PC-3 (cell line): ENCODE measurements around the gene AZI2. TPM values are rescaled to one million over a fixed set of nuclear protein-coding genes. Genes with fewer than 3 reads are reported as not detected.

Experiments
- ATAC-seq: fragments of 200-7000 bp; cut with Tn5 transposase; 2 replicates; pipeline ENCODE4 v1.9.1; 2020; ENCODE audit warnings: mild to moderate bottlenecking, moderate library complexity
- BruUV-seq: library from RNA; stranded (reverse); fragments of 400-500 nt; replicated peaks from 2 replicates; lab custom pipeline; 2021; lab: Mats Ljungman, UMichigan
- CTCF ChIA-PET: fragments of 300-600 bp; sonication (Branson Sonifier 250); formaldehyde crosslinking; loops from one replicate; lab custom pipeline; 2022; ENCODE audit warnings: antibody characterized with exemption; lab: Charles Lee
- POLR2A ChIA-PET: fragments of 300-600 bp; sonication (Branson Sonifier 250); formaldehyde crosslinking; loops from one replicate; lab custom pipeline; 2022; ENCODE audit warnings: antibody characterized with exemption; ENCODE audit not compliant: unreplicated experiment; lab: Charles Lee
- DNase-seq: peaks from one replicate; pipeline ENCODE4 v3.0.0-alpha.2; 2015
- H2AFZ ChIP-seq: fragments of 300-600 bp; sonication (generic); 2 replicates; pipeline ENCODE4 v1.6.0; 2016; ENCODE audit warnings: antibody characterized with exemption, low read length
- H3F3A ChIP-seq: fragments of 300-600 bp; sonication (generic); one replicate; pipeline ENCODE4 v1.6.0; 2017; ENCODE audit warnings: antibody characterized with exemption, low read length, control low read depth, mild to moderate bottlenecking; ENCODE audit not compliant: unreplicated experiment
- H3K27ac ChIP-seq: fragments of 300-600 bp; sonication (generic); 2 replicates; pipeline ENCODE4 v1.5.1; 2016; ENCODE audit warnings: mild to moderate bottlenecking, low read length
- H3K27me3 ChIP-seq: fragments of 300-600 bp; sonication (generic); 2 replicates; pipeline ENCODE4 v1.6.1; 2016; ENCODE audit warnings: low read length, mixed read lengths
- H3K36me3 ChIP-seq: fragments of 300-600 bp; sonication (generic); 2 replicates; pipeline ENCODE4 v1.6.1; 2016; ENCODE audit warnings: low read depth, mixed run types, low read length, mixed read lengths
- H3K4me1 ChIP-seq: fragments of 300-600 bp; sonication (generic); 2 replicates; pipeline ENCODE4 v1.5.1; 2016; ENCODE audit warnings: low read length; ENCODE audit not compliant: insufficient read depth
- H3K4me2 ChIP-seq: fragments of 300-600 bp; sonication (generic); 2 replicates; pipeline ENCODE4 v1.6.0; 2016; ENCODE audit warnings: low read length
- H3K4me3 ChIP-seq: fragments of 300-600 bp; sonication (generic); 2 replicates; pipeline ENCODE4 v1.5.1; 2016; ENCODE audit warnings: mild to moderate bottlenecking, low read length, mixed read lengths
- H3K79me2 ChIP-seq: fragments of 300-600 bp; sonication (generic); 2 replicates; pipeline ENCODE4 v1.6.1; 2017; ENCODE audit warnings: low read length, mixed read lengths
- H3K9ac ChIP-seq: fragments of 300-600 bp; sonication (generic); 2 replicates; pipeline ENCODE4 v1.6.0; 2016; ENCODE audit warnings: mild to moderate bottlenecking, low read length
- H3K9me2 ChIP-seq: fragments of 300-600 bp; sonication (generic); replicated peaks from 2 replicates; pipeline ENCODE4 v1.6.1; 2016; ENCODE audit warnings: mixed run types, low read length, mixed read lengths
- H3K9me3 ChIP-seq: fragments of 300-600 bp; sonication (generic); 2 replicates; pipeline ENCODE4 v1.6.1; 2016; ENCODE audit warnings: low read length, mixed read lengths
- H4K20me1 ChIP-seq: fragments of 300-600 bp; sonication (generic); 2 replicates; pipeline ENCODE4 v1.6.1; 2016; ENCODE audit warnings: low read length, mixed read lengths
- EZH2 ChIP-seq: fragments of 300-600 bp; sonication (generic); IDR thresholded peaks from one replicate; pipeline ENCODE4 v1.6.1; 2017; ENCODE audit warnings: antibody characterized with exemption, mild to moderate bottlenecking, low read length; ENCODE audit not compliant: unreplicated experiment
- EZH2phosphoT487 ChIP-seq: fragments of 300-600 bp; sonication (generic); IDR thresholded peaks from 2 replicates; pipeline ENCODE4 v1.6.1; 2018; ENCODE audit warnings: mild to moderate bottlenecking, antibody characterized with exemption, low read length, borderline replicate concordance
- intact Hi-C: fragments of 100-400 bp; cut with micrococcal nuclease; formaldehyde crosslinking; loops from 2 replicates; pipeline ENCODE4 v1.9.0; 2023
- total RNA-seq: library from RNA; depleted of rRNA; stranded (reverse); fragments of >200 nt; gene quantifications from 2 replicates; pipeline ENCODE4 v1.2.3, GENCODE V29; 2014
- TF ChIP-seq, protein P1 (sequence below): fragments of 300-600 bp; sonication (generic); conservative IDR thresholded peaks from 2 replicates; pipeline ENCODE4 v1.5.1; 2017; ENCODE audit warnings: antibody characterized with exemption, low read depth, mild to moderate bottlenecking, low read length

AZI2 gene
- total RNA-seq, 1 experiment from 2014 or later: 40.4 TPM

DNA sequence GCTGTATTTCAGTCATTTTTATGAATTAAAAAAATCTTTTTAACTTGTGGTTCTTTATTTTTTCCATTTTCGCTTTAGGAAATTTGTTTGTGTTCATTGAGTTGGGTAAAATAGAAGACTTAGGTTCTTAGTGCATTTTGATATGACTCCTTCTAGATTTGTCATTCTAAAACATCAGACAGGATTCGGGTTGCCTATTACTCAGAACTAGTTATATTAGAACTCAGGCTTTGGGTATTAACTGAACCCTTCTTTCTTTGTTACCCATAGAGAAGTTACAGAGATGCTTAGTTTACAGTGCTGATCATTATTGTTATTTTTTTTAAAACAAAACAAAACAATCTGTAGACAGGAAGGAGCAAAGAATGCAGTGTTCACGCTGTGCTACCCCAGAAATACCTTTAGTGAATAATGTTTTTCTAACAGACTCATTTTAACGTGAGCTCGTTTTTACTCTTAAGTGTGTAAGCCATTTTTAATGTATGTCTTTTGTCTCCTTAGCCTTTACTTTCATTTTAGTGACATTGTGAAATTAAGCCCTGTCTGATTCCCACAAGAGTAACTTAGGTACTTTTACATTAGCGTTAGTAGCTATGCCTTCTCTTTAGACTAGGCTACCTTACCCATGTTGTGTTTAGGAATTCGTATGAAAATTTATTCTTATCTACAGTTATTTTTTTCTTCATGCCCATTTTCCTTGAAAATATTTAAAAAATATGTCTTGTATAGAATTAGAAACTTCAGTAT is 53.8 kb downstream of the AZI2 start:
- Histone ChIP-seq H3K9me3 (no peaks in the 10 kb centered on the region), H3K9ac (no peak overlapping the region), H3K4me3 (no peak overlapping the region), H3K4me1 (no peaks in the 10 kb centered on the region), H2AFZ (no peak overlapping the region), H3K79me2 (no peaks in the 10 kb centered on the region), H4K20me1 (no peaks in the 10 kb centered on the region), H3K27me3 (no peaks in the 10 kb centered on the region), H3F3A (no peaks in the 10 kb centered on the region), H3K27ac (no peak overlapping the region), H3K4me2 (no peak overlapping the region), H3K9me2 (no peaks in the 10 kb centered on the region), H3K36me3 (peaks cover 10% of the 10 kb centered on the region)
- ChIA-PET CTCF (no interaction called here), POLR2A (no interaction called here)
- ATAC-seq (no peak), DNase-seq (no peak)
- intact Hi-C loops: no loop called here
- no peak for TF ChIP-seq EZH2phosphoT487
- no peak for TF ChIP-seq EZH2
- TF ChIP-seq, protein P1, sequence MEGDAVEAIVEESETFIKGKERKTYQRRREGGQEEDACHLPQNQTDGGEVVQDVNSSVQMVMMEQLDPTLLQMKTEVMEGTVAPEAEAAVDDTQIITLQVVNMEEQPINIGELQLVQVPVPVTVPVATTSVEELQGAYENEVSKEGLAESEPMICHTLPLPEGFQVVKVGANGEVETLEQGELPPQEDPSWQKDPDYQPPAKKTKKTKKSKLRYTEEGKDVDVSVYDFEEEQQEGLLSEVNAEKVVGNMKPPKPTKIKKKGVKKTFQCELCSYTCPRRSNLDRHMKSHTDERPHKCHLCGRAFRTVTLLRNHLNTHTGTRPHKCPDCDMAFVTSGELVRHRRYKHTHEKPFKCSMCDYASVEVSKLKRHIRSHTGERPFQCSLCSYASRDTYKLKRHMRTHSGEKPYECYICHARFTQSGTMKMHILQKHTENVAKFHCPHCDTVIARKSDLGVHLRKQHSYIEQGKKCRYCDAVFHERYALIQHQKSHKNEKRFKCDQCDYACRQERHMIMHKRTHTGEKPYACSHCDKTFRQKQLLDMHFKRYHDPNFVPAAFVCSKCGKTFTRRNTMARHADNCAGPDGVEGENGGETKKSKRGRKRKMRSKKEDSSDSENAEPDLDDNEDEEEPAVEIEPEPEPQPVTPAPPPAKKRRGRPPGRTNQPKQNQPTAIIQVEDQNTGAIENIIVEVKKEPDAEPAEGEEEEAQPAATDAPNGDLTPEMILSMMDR: no peak
- BruUV-seq: no TSS peak

DNA sequence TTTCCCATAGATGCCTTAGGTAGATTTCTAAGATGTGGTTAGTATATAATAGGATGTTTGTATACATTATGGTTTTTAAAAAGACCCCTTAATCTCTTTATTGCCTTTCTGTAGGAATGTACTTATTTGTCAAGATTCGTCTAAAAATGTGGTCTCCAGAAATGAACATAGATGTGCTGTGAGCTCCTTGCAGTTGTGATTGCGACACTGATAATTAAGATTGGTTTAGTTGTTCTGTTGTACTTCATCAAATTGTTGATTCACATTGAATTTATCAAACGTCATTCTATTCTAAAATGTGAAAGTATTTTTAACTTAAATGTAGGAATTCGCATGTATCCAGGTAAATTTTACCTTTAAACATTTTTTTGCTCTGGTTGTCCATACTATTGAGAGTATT is 56.0 kb downstream of the AZI2 start:
- no peak overlapping the region for H3K4me2 ChIP-seq
- no peaks in the 10 kb centered on the region for H3K27me3 ChIP-seq
- no peaks in the 10 kb centered on the region for H4K20me1 ChIP-seq
- no peaks in the 10 kb centered on the region for H3F3A ChIP-seq
- H3K9me2 ChIP-seq: no peaks in the 10 kb centered on the region
- POLR2A ChIA-PET: no interaction called here
- no peaks in the 10 kb centered on the region for H3K4me1 ChIP-seq
- intact Hi-C loops: no loop called here
- no peaks in the 10 kb centered on the region for H3K9me3 ChIP-seq
- ATAC-seq: no peak
- H3K27ac ChIP-seq: no peak overlapping the region
- H2AFZ ChIP-seq: no peak overlapping the region
- no peak overlapping the region for H3K4me3 ChIP-seq
- H3K36me3 ChIP-seq: peaks cover 10% of the 10 kb centered on the region
- TF ChIP-seq EZH2 (no peak), EZH2phosphoT487 (no peak)
- TF ChIP-seq, protein P1: no peak
- no peak for DNase-seq
- no peak overlapping the region for H3K9ac ChIP-seq
- BruUV-seq: no TSS peak
- no peaks in the 10 kb centered on the region for H3K79me2 ChIP-seq
- CTCF ChIA-PET: no interaction called here

DNA sequence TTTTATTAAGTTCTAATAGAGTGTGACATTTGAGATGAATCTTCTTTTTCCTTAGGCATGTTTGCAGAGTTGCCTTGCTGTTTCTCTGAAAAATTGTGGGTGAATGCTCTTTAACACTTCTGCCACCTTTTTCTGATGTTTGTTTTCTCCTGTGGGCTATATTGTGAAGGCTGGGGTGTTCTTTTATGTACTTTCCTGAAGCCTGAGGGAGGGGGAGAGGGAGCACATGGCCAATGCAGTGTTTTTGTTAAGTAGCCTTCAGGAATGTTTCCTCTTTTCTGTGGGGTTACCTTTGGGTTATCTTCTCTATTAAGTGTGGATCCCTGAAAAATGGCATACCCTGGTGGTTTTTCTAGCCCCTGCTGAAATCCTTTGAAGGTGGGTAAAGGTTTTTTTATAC is 57.0 kb downstream of the AZI2 start:
- Histone ChIP-seq H4K20me1 (no peaks in the 10 kb centered on the region), H3K4me1 (no peaks in the 10 kb centered on the region), H3K9ac (no peak overlapping the region), H3K4me2 (no peak overlapping the region), H3K4me3 (no peak overlapping the region), H3K9me2 (no peaks in the 10 kb centered on the region), H2AFZ (no peak overlapping the region), H3K36me3 (peaks cover 10% of the 10 kb centered on the region), H3K27me3 (no peaks in the 10 kb centered on the region), H3K27ac (no peak overlapping the region), H3K9me3 (no peaks in the 10 kb centered on the region), H3F3A (no peaks in the 10 kb centered on the region), H3K79me2 (no peaks in the 10 kb centered on the region)
- ChIA-PET POLR2A (no interaction called here), CTCF (no interaction called here)
- no TSS peak for BruUV-seq
- intact Hi-C loops: no loop called here
- ATAC-seq (no peak), DNase-seq (no peak)
- TF ChIP-seq, protein P1: no peak
- TF ChIP-seq EZH2phosphoT487: no peak
- TF ChIP-seq EZH2: no peak
